Calu3 (cell line): ENCODE results near the gene SELENOM. TPM values are rescaled to one million over a fixed set of nuclear protein-coding genes. Genes with fewer than 3 reads are reported as not detected.

ENCODE experiments used
- BruUV-seq: library from RNA; stranded (reverse); fragments of 400-500 nt; replicated peaks from 2 replicates; lab custom pipeline; 2021; lab: Mats Ljungman, UMichigan
- CTCF ChIA-PET: fragments of 300-600 bp; sonication (Branson Sonifier 250); formaldehyde crosslinking; loops from one replicate; lab custom pipeline; 2022; ENCODE audit warnings: antibody characterized with exemption; lab: Charles Lee
- DNase-seq: peaks from one replicate; pipeline ENCODE4 v3.0.0; 2022
- H3K27ac Mint-ChIP-seq: one replicate; pipeline ENCODE4 v1.8.0; 2022; ENCODE audit warnings: mixed read lengths; ENCODE audit not compliant: unreplicated experiment
- H3K27me3 Mint-ChIP-seq: one replicate; pipeline ENCODE4 v1.8.0; 2022; ENCODE audit warnings: mixed read lengths; ENCODE audit not compliant: unreplicated experiment
- H3K36me3 Mint-ChIP-seq: one replicate; pipeline ENCODE4 v1.8.0; 2022; ENCODE audit warnings: mild to moderate bottlenecking, moderate library complexity, mixed read lengths; ENCODE audit not compliant: insufficient read depth, unreplicated experiment
- H3K4me1 Mint-ChIP-seq: one replicate; pipeline ENCODE4 v1.8.0; 2022; ENCODE audit warnings: mild to moderate bottlenecking, low read depth, mixed read lengths; ENCODE audit not compliant: unreplicated experiment
- H3K4me3 Mint-ChIP-seq: one replicate; pipeline ENCODE4 v1.8.0; 2022; ENCODE audit warnings: mild to moderate bottlenecking, low read depth, moderate library complexity, mixed read lengths; ENCODE audit not compliant: unreplicated experiment
- H3K9me3 Mint-ChIP-seq: one replicate; pipeline ENCODE4 v1.8.0; 2022; ENCODE audit warnings: low read depth, mixed read lengths; ENCODE audit not compliant: unreplicated experiment
- intact Hi-C: fragments of 100-400 bp; cut with micrococcal nuclease; formaldehyde crosslinking; loops from one replicate; pipeline ENCODE4 v1.10.0; 2022; ENCODE audit not compliant: unreplicated experiment
- total RNA-seq: library from RNA; stranded (reverse); gene quantifications from 2 replicates; pipeline ENCODE4 v1.2.3, GENCODE V29; 2022
- TF ChIP-seq, protein P1 (sequence below): fragments of 200-600 bp; IDR thresholded peaks from one replicate; pipeline ENCODE4 v1.8.0; 2022; ENCODE audit warnings: antibody characterized with exemption; ENCODE audit not compliant: unreplicated experiment

The SELENOM gene
- total RNA-seq, 1 experiment from 2014 or later = not detected

DNA sequence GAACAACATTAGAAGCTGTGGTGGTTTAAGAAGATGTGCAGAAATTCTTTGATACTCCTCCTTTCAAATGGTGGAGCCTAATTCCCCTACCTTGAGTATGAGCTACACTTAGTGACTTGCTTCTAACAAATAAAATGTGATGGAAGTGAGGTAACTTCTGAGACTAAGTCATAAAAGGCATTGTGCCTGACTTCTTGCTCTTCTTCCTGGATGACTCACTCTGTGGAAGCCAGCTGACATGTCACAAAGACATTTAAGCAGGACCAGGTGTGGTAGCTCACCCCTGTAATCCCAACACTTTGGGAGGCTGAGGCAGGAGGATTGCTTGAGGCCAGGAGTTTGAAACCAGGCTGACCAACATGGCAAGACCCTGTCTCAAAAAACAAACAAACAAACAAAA is 36.9 kb upstream of the SELENOM start:
- H3K27ac Mint-ChIP-seq = no peak overlapping the region
- CTCF ChIA-PET = interaction anchor here (1.0 kb wide), 1 partner anchor 37 kb away, joined by 7 read pairs; the partner anchor contains the start of gene SELENOM
- no TSS peak for BruUV-seq
- peaks cover 4% of the 10 kb centered on the region for H3K4me1 Mint-ChIP-seq
- no peak overlapping the region for H3K4me3 Mint-ChIP-seq
- TF ChIP-seq, protein P1, sequence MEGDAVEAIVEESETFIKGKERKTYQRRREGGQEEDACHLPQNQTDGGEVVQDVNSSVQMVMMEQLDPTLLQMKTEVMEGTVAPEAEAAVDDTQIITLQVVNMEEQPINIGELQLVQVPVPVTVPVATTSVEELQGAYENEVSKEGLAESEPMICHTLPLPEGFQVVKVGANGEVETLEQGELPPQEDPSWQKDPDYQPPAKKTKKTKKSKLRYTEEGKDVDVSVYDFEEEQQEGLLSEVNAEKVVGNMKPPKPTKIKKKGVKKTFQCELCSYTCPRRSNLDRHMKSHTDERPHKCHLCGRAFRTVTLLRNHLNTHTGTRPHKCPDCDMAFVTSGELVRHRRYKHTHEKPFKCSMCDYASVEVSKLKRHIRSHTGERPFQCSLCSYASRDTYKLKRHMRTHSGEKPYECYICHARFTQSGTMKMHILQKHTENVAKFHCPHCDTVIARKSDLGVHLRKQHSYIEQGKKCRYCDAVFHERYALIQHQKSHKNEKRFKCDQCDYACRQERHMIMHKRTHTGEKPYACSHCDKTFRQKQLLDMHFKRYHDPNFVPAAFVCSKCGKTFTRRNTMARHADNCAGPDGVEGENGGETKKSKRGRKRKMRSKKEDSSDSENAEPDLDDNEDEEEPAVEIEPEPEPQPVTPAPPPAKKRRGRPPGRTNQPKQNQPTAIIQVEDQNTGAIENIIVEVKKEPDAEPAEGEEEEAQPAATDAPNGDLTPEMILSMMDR = no peak
- intact Hi-C loops = no loop called here
- no peak for DNase-seq
- H3K9me3 Mint-ChIP-seq = no peaks in the 10 kb centered on the region
- H3K36me3 Mint-ChIP-seq = no peaks in the 10 kb centered on the region
- peaks cover 48% of the 10 kb centered on the region for H3K27me3 Mint-ChIP-seq

DNA sequence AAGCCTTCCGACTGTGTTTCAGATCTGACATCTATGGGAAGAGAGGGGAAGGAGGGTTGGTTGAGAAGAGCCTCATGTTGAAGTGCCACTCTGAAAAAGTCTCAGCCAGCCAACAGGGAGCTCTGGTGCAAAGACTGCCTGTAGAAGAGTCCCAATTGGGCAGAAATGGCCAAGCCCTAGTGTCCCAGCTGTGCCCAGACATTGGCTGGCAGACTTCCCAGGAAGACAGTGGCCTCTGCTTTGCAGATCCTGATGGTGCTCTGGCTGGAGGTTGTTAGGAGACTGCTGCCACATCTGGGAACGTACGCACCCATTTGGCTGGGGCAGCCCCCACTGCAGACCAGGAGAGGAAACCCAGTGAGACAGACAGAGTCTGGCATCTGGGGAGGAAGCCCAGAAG is 36.2 kb upstream of the SELENOM start:
- Mint-ChIP-seq H3K4me1 (no peaks in the 10 kb centered on the region), H3K4me3 (no peak overlapping the region), H3K27me3 (peaks cover 55% of the 10 kb centered on the region), H3K27ac (no peak overlapping the region), H3K36me3 (no peaks in the 10 kb centered on the region), H3K9me3 (no peaks in the 10 kb centered on the region)
- TF ChIP-seq, protein P1 = no peak
- CTCF ChIA-PET = interaction anchor here (0.6 to 1.0 kb wide), 3 partner anchors 28 to 536 kb away, joined by 3 to 7 read pairs (median 5); partner anchors contain the start of genes SELENOM and TCN2
- no TSS peak for BruUV-seq
- no peak for DNase-seq
- intact Hi-C loops = no loop called here

DNA sequence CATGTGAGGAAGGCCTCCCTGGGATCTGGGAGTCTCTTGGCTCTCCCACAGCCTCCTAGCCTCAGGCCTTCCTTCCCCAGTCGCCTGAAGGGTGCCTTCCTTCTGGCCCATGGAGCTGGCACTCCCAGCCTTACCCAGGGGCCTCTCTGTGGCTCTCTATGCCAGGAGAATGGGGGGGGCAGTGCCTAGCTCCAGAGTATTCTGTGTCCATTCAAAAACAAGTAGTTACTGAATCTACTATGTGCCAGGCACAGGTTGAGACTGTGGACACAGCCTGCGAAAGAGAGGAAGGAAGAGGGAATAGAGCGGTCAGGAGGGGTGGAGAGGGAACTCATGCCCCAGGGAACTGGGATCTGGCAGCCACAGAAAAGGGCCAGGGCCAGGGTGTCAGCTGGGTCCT is 35.7 kb upstream of the SELENOM start:
- no peaks in the 10 kb centered on the region for H3K4me1 Mint-ChIP-seq
- no peaks in the 10 kb centered on the region for H3K9me3 Mint-ChIP-seq
- no peak overlapping the region for H3K27ac Mint-ChIP-seq
- H3K36me3 Mint-ChIP-seq = no peaks in the 10 kb centered on the region
- H3K27me3 Mint-ChIP-seq = peaks cover 60% of the 10 kb centered on the region
- CTCF ChIA-PET = interaction anchor here (0.6 kb wide), 1 partner anchor 28 kb away, joined by 5 read pairs; no protein-coding TSS in a partner anchor
- no peak overlapping the region for H3K4me3 Mint-ChIP-seq
- no peak for DNase-seq
- TF ChIP-seq, protein P1 = no peak
- intact Hi-C loops = no loop called here
- BruUV-seq = no TSS peak

DNA sequence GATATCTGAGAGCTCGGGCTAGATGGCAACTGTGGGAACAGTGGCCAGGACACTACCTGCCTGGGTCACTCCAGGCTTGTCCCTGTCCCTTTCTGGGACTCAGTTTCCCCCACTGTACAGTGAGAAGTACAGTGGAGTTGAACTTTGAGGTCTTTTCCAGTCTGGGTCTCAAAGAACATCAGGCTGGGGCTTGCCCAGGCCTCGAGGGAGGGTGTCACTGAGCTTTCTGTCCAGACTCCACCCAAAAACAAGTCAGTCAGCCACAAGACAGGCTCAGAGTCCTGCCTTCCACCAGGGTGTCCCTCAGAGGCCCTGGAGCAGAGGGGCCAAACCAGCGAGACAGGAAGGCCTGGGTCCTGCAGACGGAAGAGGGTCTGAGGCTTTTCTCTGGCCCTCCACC is 34.9 kb upstream of the SELENOM start:
- TF ChIP-seq, protein P1 = no peak
- Mint-ChIP-seq H3K27ac (no peak overlapping the region), H3K4me3 (no peak overlapping the region), H3K9me3 (no peaks in the 10 kb centered on the region), H3K4me1 (no peaks in the 10 kb centered on the region), H3K36me3 (no peaks in the 10 kb centered on the region), H3K27me3 (peaks cover 68% of the 10 kb centered on the region)
- CTCF ChIA-PET = no interaction called here
- intact Hi-C loops = no loop called here
- BruUV-seq = no TSS peak
- no peak for DNase-seq
